Lower lobe of right lung (tissue), 2 donors: ENCODE results near the gene MBD3L2B. TPM values are rescaled to one million over a fixed set of nuclear protein-coding genes. Genes with fewer than 3 reads are reported as not detected.
A peak's percentile ranks its signal among the peaks of the same experiment; 100 is the strongest.

Experiments
- ATAC-seq, 2 donors: fragments of 200-7000 bp; cut with Tn5 transposase; one replicate each; pipeline ENCODE4 v1.9.1; 2020 to 2022; ENCODE audit warnings: mild to moderate bottlenecking in 2 of 2, moderate library complexity in 2 of 2
- DNase-seq: peaks from one replicate; pipeline ENCODE4 v3.0.0-alpha.2; 2020
- H3K27ac ChIP-seq: fragments of 200-600 bp; one replicate; pipeline ENCODE4 v1.8.0; 2022
- H3K27me3 ChIP-seq: fragments of 200-600 bp; one replicate; pipeline ENCODE4 v1.8.0; 2022; ENCODE audit warnings: low read depth
- H3K36me3 ChIP-seq: fragments of 200-600 bp; one replicate; pipeline ENCODE4 v1.8.0; 2022; ENCODE audit warnings: mild to moderate bottlenecking
- H3K4me1 ChIP-seq: fragments of 200-600 bp; one replicate; pipeline ENCODE4 v1.8.0; 2022
- H3K4me3 ChIP-seq: fragments of 200-600 bp; one replicate; pipeline ENCODE4 v1.8.0; 2022; ENCODE audit warnings: mild to moderate bottlenecking
- H3K9me3 ChIP-seq: fragments of 200-600 bp; one replicate; pipeline ENCODE4 v1.8.0; 2022
- CTCF ChIP-seq: fragments of 200-600 bp; IDR thresholded peaks from one replicate; pipeline ENCODE4 v1.8.0; 2022; ENCODE audit warnings: antibody characterized with exemption, mild to moderate bottlenecking
- intact Hi-C: fragments of 100-400 bp; cut with DNase I; formaldehyde crosslinking; loops from one replicate; pipeline ENCODE4 v1.11.0; 2022
- total RNA-seq: library from RNA; stranded (reverse); fragmentation: NEBNext Ultra II Directional; extraction: Animal tissue kit (Norgen Biotek cat#: 25700); gene quantifications from one replicate; pipeline ENCODE4 v1.2.1, GENCODE V29; 2021
- donor health status: DM: no; HTN: yes; CAD: no; lungs with severe emphysema.

The MBD3L2B gene
- total RNA-seq, 1 donor from 2014 or later, result not detected

- DNase-seq (no peak), ATAC-seq (peak; percentile 42 to 60)
- intact Hi-C loops, result no loop called here
- no peak overlapping the region for H3K4me3 ChIP-seq
- peaks cover 6% of the 10 kb centered on the region for H3K27me3 ChIP-seq
- no peak for TF ChIP-seq CTCF
- no peaks in the 10 kb centered on the region for H3K36me3 ChIP-seq
- H3K9me3 ChIP-seq, result no peaks in the 10 kb centered on the region
- peaks cover 3% of the 10 kb centered on the region for H3K4me1 ChIP-seq
- H3K27ac ChIP-seq, result no peak overlapping the region
These were observed 23.4 kb downstream of the MBD3L2B start for GRCh38 chr19:6997679-6998445.

- intact Hi-C loops, result no loop called here
- Histone ChIP-seq H3K36me3 (no peaks in the 10 kb centered on the region), H3K27ac (no peak overlapping the region), H3K9me3 (no peaks in the 10 kb centered on the region), H3K27me3 (no peaks in the 10 kb centered on the region), H3K4me3 (no peak overlapping the region), H3K4me1 (peaks cover 3% of the 10 kb centered on the region)
- ATAC-seq (no peak), DNase-seq (no peak)
- TF ChIP-seq CTCF, result no peak
These were observed 24.4 kb downstream of the MBD3L2B start for GRCh38 chr19:6996810-6997209.

GRCh38 chr19:6995054-6995453 lies 26.2 kb downstream of the MBD3L2B start:
- no peak for ATAC-seq
- no peaks in the 10 kb centered on the region for H3K27me3 ChIP-seq
- intact Hi-C loops, result no loop called here
- H3K36me3 ChIP-seq, result no peaks in the 10 kb centered on the region
- H3K4me3 ChIP-seq, result no peak overlapping the region
- no peaks in the 10 kb centered on the region for H3K4me1 ChIP-seq
- H3K9me3 ChIP-seq, result no peaks in the 10 kb centered on the region
- no peak overlapping the region for H3K27ac ChIP-seq
- no peak for DNase-seq
- no peak for TF ChIP-seq CTCF

GRCh38 chr19:6988257-6988656 lies 33.0 kb downstream of the MBD3L2B start:
- intact Hi-C loops, result no loop called here
- H3K4me1 ChIP-seq, result no peaks in the 10 kb centered on the region
- H3K27ac ChIP-seq, result no peak overlapping the region
- peaks cover 3% of the 10 kb centered on the region for H3K9me3 ChIP-seq
- DNase-seq (no peak), ATAC-seq (peak; percentile 30 to 46)
- TF ChIP-seq CTCF, result no peak
- no peak overlapping the region for H3K4me3 ChIP-seq
- H3K36me3 ChIP-seq, result no peaks in the 10 kb centered on the region
- no peaks in the 10 kb centered on the region for H3K27me3 ChIP-seq

- peak; percentile 80 to 87 for ATAC-seq
- Histone ChIP-seq H3K9me3 (peaks cover 3% of the 10 kb centered on the region), H3K27ac (no peak overlapping the region), H3K27me3 (no peaks in the 10 kb centered on the region), H3K4me3 (no peak overlapping the region), H3K4me1 (no peaks in the 10 kb centered on the region), H3K36me3 (no peaks in the 10 kb centered on the region)
- TF ChIP-seq CTCF, result no peak
- intact Hi-C loops, result no loop called here
- no peak for DNase-seq
These were observed 33.4 kb downstream of the MBD3L2B start for GRCh38 chr19:6987850-6988249.
